Astrocyte (in vitro differentiated cells and primary cell): ENCODE data around the gene NRN1L. TPM values are rescaled to one million over a fixed set of nuclear protein-coding genes. Genes with fewer than 3 reads are reported as not detected.

Experiments
- DNase-seq: peaks from one replicate; pipeline ENCODE4 v3.0.0-alpha.2; 2010; ENCODE audit warnings: low read depth
- FAIRE-seq: peaks from 2 replicates; lab custom pipeline; 2011; peaks lifted over from hg19 to GRCh38; lab: Jason Lieb, UNC
- H2AFZ ChIP-seq: 2 replicates; pipeline ENCODE4 v1.6.0; 2012; ENCODE audit warnings: low read depth, low read length, inconsistent platforms
- H3K27ac ChIP-seq: 2 replicates; pipeline ENCODE4 v1.5.1; 2011; ENCODE audit warnings: low read depth, low read length, inconsistent platforms
- H3K27me3 ChIP-seq: 2 replicates; pipeline ENCODE4 v1.6.0; 2011; ENCODE audit warnings: low read length, inconsistent platforms; ENCODE audit not compliant: insufficient read depth
- H3K36me3 ChIP-seq: 2 replicates; pipeline ENCODE4 v1.5.1; 2011; ENCODE audit warnings: low read length, inconsistent platforms; ENCODE audit not compliant: insufficient read depth
- H3K4me1 ChIP-seq: 2 replicates; pipeline ENCODE4 v1.5.1; 2011; ENCODE audit warnings: low read length, inconsistent platforms; ENCODE audit not compliant: insufficient read depth
- H3K4me2 ChIP-seq: 2 replicates; pipeline ENCODE4 v1.6.0; 2012; ENCODE audit warnings: low read length, inconsistent platforms
- H3K4me3 ChIP-seq: 2 replicates; pipeline ENCODE4 v1.5.1; 2011; ENCODE audit warnings: low read depth, mild to moderate bottlenecking, low read length, inconsistent platforms; ENCODE audit not compliant: insufficient read depth
- H3K79me2 ChIP-seq: 2 replicates; pipeline ENCODE4 v1.6.0; 2012; ENCODE audit warnings: mild to moderate bottlenecking, low read length, inconsistent platforms; ENCODE audit not compliant: insufficient read depth
- H3K9ac ChIP-seq: 2 replicates; pipeline ENCODE4 v1.6.0; 2012; ENCODE audit warnings: mild to moderate bottlenecking, low read length, inconsistent platforms
- H3K9me3 ChIP-seq: 2 replicates; pipeline ENCODE4 v1.5.1; 2012; ENCODE audit warnings: low read depth, mild to moderate bottlenecking, low read length, inconsistent platforms; ENCODE audit not compliant: insufficient read depth
- H4K20me1 ChIP-seq: 2 replicates; pipeline ENCODE4 v1.6.0; 2012; ENCODE audit warnings: low read length, inconsistent platforms; ENCODE audit not compliant: insufficient read depth
- H3K27ac Mint-ChIP-seq: one replicate; pipeline ENCODE4 v1.8.0; 2021; ENCODE audit warnings: mild to moderate bottlenecking, mixed read lengths; ENCODE audit not compliant: unreplicated experiment
- H3K27me3 Mint-ChIP-seq: one replicate; pipeline ENCODE4 v1.8.0; 2021; ENCODE audit warnings: low read depth, mixed read lengths; ENCODE audit not compliant: unreplicated experiment
- H3K36me3 Mint-ChIP-seq: one replicate; pipeline ENCODE4 v1.8.0; 2021; ENCODE audit warnings: low read depth, mixed read lengths; ENCODE audit not compliant: unreplicated experiment
- H3K4me1 Mint-ChIP-seq: one replicate; pipeline ENCODE4 v1.8.0; 2021; ENCODE audit warnings: low read depth, mixed read lengths; ENCODE audit not compliant: unreplicated experiment
- H3K4me3 Mint-ChIP-seq: one replicate; pipeline ENCODE4 v1.8.0; 2021; ENCODE audit warnings: mild to moderate bottlenecking, moderate library complexity, mixed read lengths; ENCODE audit not compliant: unreplicated experiment
- H3K9me3 Mint-ChIP-seq: one replicate; pipeline ENCODE4 v1.8.0; 2021; ENCODE audit warnings: mild to moderate bottlenecking, mixed read lengths; ENCODE audit not compliant: unreplicated experiment
- EZH2 ChIP-seq: IDR thresholded peaks from 2 replicates; pipeline ENCODE4 v1.6.1; 2012; ENCODE audit warnings: mild to moderate bottlenecking, low read length, inconsistent platforms; ENCODE audit not compliant: insufficient read depth
- total RNA-seq: library from RNA; stranded (reverse); gene quantifications from 2 replicates; pipeline ENCODE4 v1.2.1, GENCODE V29; 2021
- TF ChIP-seq, protein P1 (sequence below): IDR thresholded peaks from 2 replicates; pipeline ENCODE4 v1.5.1; 2011; ENCODE audit warnings: low read depth, mild to moderate bottlenecking, inconsistent platforms, low read length, moderate library complexity; ENCODE audit not compliant: insufficient read depth

NRN1L gene
- total RNA-seq, 1 donor from 2014 or later = 0.82 TPM

DNA sequence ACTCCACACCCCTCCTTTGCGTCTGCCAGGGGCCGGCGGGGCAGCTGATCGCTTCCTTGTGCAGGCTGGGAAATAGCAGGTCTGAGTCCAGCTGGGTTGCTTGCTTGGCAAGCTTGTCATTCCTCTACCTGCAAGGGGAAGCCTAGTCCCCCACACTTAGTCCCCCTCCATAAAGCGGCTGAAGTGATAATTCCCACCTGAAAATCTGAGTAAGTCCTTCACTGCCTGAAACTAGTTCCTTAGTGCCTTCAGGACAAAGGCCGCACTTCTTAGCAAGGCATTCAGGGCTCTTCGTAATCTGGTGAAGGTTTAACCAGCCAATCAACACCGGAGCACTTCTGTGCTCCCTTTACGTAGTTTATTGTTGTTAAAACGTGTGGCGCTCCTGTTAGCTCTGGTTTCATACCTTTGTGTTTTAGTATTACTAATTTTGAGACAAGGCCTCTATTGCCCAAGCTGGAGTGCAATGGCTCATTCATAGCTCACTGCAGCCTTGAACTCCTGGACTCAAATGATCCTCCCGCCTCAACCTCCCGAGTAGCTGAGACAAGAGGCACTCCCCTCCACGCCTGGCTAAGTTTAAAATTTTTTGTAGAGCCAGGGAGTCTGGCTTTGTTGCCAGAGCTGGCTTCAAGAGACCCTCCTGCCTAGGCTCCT, 9.2 kb downstream of the NRN1L start:
- Histone ChIP-seq H3K27ac (peak overlapping the region; percentile 90), H3K36me3 (no peaks in the 10 kb centered on the region), H3K4me3 (peak overlapping the region; percentile 88), H3K79me2 (peaks cover 51% of the 10 kb centered on the region), H2AFZ (peak overlapping the region; percentile 91), H3K4me2 (peak overlapping the region; percentile 92), H3K9me3 (no peaks in the 10 kb centered on the region), H4K20me1 (peaks cover 26% of the 10 kb centered on the region), H3K27me3 (no peaks in the 10 kb centered on the region), H3K9ac (peak overlapping the region; percentile 98), H3K4me1 (peaks cover 24% of the 10 kb centered on the region)
- Mint-ChIP-seq H3K4me1 (peaks cover 2% of the 10 kb centered on the region), H3K27me3 (no peaks in the 10 kb centered on the region), H3K4me3 (peak overlapping the region; percentile 97), H3K27ac (peak overlapping the region; percentile 97), H3K9me3 (no peaks in the 10 kb centered on the region), H3K36me3 (no peaks in the 10 kb centered on the region)
- no peak for TF ChIP-seq EZH2
- TF ChIP-seq, protein P1, sequence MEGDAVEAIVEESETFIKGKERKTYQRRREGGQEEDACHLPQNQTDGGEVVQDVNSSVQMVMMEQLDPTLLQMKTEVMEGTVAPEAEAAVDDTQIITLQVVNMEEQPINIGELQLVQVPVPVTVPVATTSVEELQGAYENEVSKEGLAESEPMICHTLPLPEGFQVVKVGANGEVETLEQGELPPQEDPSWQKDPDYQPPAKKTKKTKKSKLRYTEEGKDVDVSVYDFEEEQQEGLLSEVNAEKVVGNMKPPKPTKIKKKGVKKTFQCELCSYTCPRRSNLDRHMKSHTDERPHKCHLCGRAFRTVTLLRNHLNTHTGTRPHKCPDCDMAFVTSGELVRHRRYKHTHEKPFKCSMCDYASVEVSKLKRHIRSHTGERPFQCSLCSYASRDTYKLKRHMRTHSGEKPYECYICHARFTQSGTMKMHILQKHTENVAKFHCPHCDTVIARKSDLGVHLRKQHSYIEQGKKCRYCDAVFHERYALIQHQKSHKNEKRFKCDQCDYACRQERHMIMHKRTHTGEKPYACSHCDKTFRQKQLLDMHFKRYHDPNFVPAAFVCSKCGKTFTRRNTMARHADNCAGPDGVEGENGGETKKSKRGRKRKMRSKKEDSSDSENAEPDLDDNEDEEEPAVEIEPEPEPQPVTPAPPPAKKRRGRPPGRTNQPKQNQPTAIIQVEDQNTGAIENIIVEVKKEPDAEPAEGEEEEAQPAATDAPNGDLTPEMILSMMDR = no peak
- DNase-seq (peak; percentile 13), FAIRE-seq (no peak)

- Histone ChIP-seq H2AFZ (no peak overlapping the region), H3K27me3 (no peaks in the 10 kb centered on the region), H3K9ac (no peak overlapping the region), H4K20me1 (peaks cover 42% of the 10 kb centered on the region), H3K4me2 (peak overlapping the region; percentile 19), H3K4me3 (no peak overlapping the region), H3K9me3 (no peaks in the 10 kb centered on the region), H3K79me2 (peaks cover 74% of the 10 kb centered on the region), H3K4me1 (peaks cover 24% of the 10 kb centered on the region), H3K27ac (no peak overlapping the region), H3K36me3 (no peaks in the 10 kb centered on the region)
- FAIRE-seq (no peak), DNase-seq (peak; percentile 51)
- Mint-ChIP-seq H3K4me1 (peaks cover 11% of the 10 kb centered on the region), H3K27ac (no peak overlapping the region), H3K4me3 (peak overlapping the region; percentile 1), H3K27me3 (no peaks in the 10 kb centered on the region), H3K36me3 (peaks cover 6% of the 10 kb centered on the region), H3K9me3 (no peaks in the 10 kb centered on the region)
- TF ChIP-seq, protein P1 = no peak
These were observed 12.5 kb downstream of the NRN1L start for GRCh38 chr16:67897231-67897630.

GRCh38 chr16:67901734-67902133, 17.0 kb downstream of the NRN1L start:
- FAIRE-seq = no peak
- Histone ChIP-seq H3K4me3 (no peak overlapping the region), H2AFZ (no peak overlapping the region), H3K27me3 (no peaks in the 10 kb centered on the region), H3K79me2 (peaks cover 43% of the 10 kb centered on the region), H3K36me3 (no peaks in the 10 kb centered on the region), H3K27ac (no peak overlapping the region), H3K9ac (no peak overlapping the region), H3K4me1 (peaks cover 7% of the 10 kb centered on the region), H3K9me3 (no peaks in the 10 kb centered on the region), H4K20me1 (peaks cover 34% of the 10 kb centered on the region), H3K4me2 (no peak overlapping the region)
- Mint-ChIP-seq H3K4me3 (no peak overlapping the region), H3K36me3 (peaks cover 6% of the 10 kb centered on the region), H3K9me3 (no peaks in the 10 kb centered on the region), H3K27me3 (no peaks in the 10 kb centered on the region), H3K27ac (no peak overlapping the region), H3K4me1 (peaks cover 15% of the 10 kb centered on the region)
- DNase-seq = no peak
- TF ChIP-seq, protein P1 = no peak
- no peak for TF ChIP-seq EZH2
